Astrocyte (in vitro differentiated cells and primary cell): ENCODE results near the gene CALHM1.

Source experiments
- CTCF ChIP-seq: IDR thresholded peaks from 2 replicates; pipeline ENCODE4 v1.5.1; 2011; ENCODE audit warnings: low read depth, mild to moderate bottlenecking, inconsistent platforms, low read length, moderate library complexity; ENCODE audit not compliant: insufficient read depth
- EZH2 ChIP-seq: IDR thresholded peaks from 2 replicates; pipeline ENCODE4 v1.6.1; 2012; ENCODE audit warnings: mild to moderate bottlenecking, low read length, inconsistent platforms; ENCODE audit not compliant: insufficient read depth

- TF ChIP-seq CTCF (no peak), EZH2 (no peak)
These were observed 26.8 kb downstream of the CALHM1 start for GRCh38 chr10:103431902-103432301.
